MM.1S (cell line): ENCODE data around the gene OVCA2.

Source experiments
- CTCF ChIP-seq: fragments of 300-600 bp; sonication (generic); IDR thresholded peaks from 2 replicates; pipeline ENCODE4 v1.5.1; 2016; ENCODE audit warnings: antibody characterized with exemption, low read length, mixed read lengths
- EZH2 ChIP-seq: fragments of 300-600 bp; sonication (generic); optimal IDR thresholded peaks from 2 replicates; pipeline ENCODE3; 2017; ENCODE audit warnings: low read depth, mild to moderate bottlenecking, antibody characterized with exemption, low read length, mixed read lengths

GRCh38 chr17:2029911-2030778, 11.7 kb upstream of the OVCA2 start, which contains the start of gene DPH1:
- TF ChIP-seq CTCF (no peak), EZH2 (no peak)
